Adrenal gland (tissue), 5 donors: Measurements from ENCODE around the gene SMG9.

Source experiments
- POLR2A ChIP-seq, 2 donors: fragments of 450-650 bp; IDR thresholded peaks; one replicate each; pipeline ENCODE4 v1.6.1; 2017; ENCODE audit warnings: antibody characterized with exemption in 2 of 2, mild to moderate bottlenecking in 2 of 2, moderate library complexity in 1 of 2
- TF ChIP-seq, protein P1 (sequence below), 6 experiments: fragments of 450-650 bp in 4 of 6; fragments of 200-600 bp in 2 of 6; sonication (generic) in 1 of 6; IDR thresholded peaks; 1 replicate in 5 of 6; 2 replicates in 1 of 6; pipeline versions ENCODE4 v1.5.1 to v1.8.0; 2016 to 2021; ENCODE audit warnings: antibody characterized with exemption in 6 of 6, mild to moderate bottlenecking in 2 of 6, moderate library complexity in 1 of 6
- donor health status: DM: no; HTN: no; CAD: no.

DNA sequence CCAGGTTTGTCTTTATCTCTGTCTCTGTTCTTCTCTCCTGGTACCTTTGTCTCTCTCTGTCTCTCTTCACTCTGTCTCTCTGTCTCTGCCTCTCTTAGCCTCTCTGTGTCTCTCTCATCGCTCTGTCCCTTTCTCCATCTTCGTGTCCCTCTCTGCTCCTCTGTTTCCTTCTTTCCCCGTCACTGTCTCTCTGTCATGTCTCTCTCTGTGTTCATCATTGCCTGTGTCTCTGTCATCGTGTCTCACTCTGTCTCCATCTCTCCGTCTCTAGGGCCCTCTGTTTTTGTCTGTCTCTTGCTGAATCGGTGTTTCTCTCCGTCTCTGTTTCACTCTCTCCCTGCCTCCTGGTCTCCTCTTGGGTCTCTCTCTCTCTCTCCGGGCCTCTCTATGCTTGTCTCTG is 28.9 kb upstream of the SMG9 start:
- TF ChIP-seq, protein P1, sequence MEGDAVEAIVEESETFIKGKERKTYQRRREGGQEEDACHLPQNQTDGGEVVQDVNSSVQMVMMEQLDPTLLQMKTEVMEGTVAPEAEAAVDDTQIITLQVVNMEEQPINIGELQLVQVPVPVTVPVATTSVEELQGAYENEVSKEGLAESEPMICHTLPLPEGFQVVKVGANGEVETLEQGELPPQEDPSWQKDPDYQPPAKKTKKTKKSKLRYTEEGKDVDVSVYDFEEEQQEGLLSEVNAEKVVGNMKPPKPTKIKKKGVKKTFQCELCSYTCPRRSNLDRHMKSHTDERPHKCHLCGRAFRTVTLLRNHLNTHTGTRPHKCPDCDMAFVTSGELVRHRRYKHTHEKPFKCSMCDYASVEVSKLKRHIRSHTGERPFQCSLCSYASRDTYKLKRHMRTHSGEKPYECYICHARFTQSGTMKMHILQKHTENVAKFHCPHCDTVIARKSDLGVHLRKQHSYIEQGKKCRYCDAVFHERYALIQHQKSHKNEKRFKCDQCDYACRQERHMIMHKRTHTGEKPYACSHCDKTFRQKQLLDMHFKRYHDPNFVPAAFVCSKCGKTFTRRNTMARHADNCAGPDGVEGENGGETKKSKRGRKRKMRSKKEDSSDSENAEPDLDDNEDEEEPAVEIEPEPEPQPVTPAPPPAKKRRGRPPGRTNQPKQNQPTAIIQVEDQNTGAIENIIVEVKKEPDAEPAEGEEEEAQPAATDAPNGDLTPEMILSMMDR (IDR thresholded peaks at IDR 0.05) = no peak
- no peak for TF ChIP-seq POLR2A (IDR thresholded peaks at IDR 0.05)
